Superior temporal gyrus (tissue), 1 donor: ENCODE results near the gene PLCG1.
"Not testable (repeated sequence)": the region's sequence is repeated elsewhere in the genome, so short reads cannot be mapped to it uniquely, and the experiment has no call there.

Experiments used
- DNase-seq: peaks from one replicate; pipeline ENCODE4 v3.0.0-alpha.2; 2016; ENCODE audit errors: extremely low spot score

Gene PLCG1

DNA sequence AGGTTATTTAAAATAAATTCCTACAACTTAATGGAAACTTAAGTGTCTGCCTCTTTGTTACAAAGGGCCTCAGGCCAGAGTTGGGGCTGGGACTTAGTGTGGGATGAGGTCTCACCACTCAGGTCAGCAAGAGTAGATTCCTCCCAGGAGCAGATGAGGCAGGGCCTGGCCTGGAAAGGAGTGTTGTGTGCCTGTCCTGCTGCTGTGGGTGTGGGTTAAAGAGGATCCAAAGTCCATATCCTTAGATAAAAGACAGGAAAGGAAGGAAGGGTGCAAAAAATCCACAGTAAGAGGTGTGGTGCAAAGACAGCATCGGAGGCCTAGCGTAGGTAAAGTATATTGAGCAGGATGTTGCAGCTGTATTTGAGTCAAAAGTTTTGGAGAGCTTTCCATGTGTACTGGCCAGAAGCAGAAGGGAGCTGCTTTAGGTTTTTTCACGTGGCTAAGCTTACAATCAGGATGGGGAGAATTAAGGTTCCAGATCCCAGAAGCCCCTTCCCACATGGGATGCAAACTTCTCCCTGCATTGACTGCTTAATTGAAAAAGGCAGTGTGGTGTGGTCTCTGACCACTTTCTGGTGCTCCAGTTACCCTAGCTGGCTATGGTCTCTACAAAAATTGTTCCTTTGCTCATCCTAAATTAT, 12.8 kb upstream of the PLCG1 start:
- no peak for DNase-seq

- no peak for DNase-seq
These were observed 11.5 kb upstream of the PLCG1 start for GRCh38 chr20:41125530-41126457.

GRCh38 chr20:41126719-41127118, 10.6 kb upstream of the PLCG1 start:
- DNase-seq, result no peak

DNA sequence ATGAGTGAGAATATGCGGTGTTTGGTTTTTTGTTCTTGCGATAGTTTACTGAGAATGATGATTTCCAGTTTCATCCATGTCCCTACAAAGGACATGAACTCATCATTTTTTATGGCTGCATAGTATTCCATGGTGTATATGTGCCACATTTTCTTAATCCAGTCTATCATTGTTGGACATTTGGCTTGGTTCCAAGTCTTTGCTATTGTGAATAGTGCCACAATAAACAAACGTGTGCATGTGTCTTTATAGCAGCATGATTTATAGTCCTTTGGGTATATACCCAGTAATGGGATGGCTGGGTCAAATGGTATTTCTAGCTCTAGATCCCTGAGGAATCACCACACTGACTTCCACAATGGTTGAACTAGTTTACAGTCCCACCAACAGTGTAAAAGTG, 9.0 kb upstream of the PLCG1 start:
- DNase-seq, result not testable (repeated sequence)

GRCh38 chr20:41131594-41132387, 5.6 kb upstream of the PLCG1 start:
- DNase-seq, result no peak

- DNase-seq, result not testable (repeated sequence)
These were observed 5.0 kb upstream of the PLCG1 start for GRCh38 chr20:41132388-41132775.

GRCh38 chr20:41133709-41134361, 3.5 kb upstream of the PLCG1 start:
- no peak for DNase-seq

DNA sequence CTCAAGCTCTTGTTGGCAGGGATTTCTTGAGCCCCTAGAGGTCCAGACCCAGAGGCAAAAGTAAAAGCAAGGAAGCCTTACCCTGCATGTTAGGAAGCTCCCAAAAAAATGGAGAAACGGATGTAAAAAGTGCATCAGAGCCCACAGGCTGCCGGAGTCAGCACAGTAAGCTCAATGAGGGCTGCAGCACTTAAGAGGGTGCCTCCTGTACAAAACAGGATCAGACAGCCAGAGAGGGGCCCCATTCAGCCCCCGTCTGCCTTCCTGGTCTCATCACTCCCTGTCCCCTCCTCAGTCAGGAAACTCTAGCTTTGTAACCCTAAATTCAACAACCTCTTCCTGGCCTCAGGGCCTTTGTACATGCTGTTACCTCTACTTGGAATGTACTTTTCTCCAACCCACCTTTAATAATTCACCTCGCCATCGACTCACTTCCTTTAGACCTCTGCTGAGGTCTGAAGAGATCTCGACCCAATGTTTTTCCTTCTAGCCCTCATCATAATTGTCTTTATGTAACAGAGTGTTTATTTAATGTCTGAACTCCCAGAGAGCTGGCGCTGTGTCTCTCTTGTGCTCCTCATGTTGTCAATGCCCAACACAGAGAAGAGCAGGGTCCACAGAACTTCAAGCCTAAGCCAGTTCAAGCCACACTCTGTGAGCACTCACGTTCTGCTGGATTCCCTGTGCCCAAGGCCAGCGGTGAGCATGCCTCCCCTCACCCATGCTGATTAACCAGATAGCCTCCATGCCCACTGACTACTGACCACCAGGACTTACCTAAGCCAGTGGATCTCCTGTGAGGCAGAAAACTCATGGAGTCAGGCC, 2.8 kb upstream of the PLCG1 start:
- no peak for DNase-seq

GRCh38 chr20:41135187-41135887, 2.0 kb upstream of the PLCG1 start:
- DNase-seq, result no peak

GRCh38 chr20:41135888-41136679, 1.3 kb upstream of the PLCG1 start:
- no peak for DNase-seq

GRCh38 chr20:41137614-41138474, 501 bp downstream of the PLCG1 start:
- no peak for DNase-seq

DNA sequence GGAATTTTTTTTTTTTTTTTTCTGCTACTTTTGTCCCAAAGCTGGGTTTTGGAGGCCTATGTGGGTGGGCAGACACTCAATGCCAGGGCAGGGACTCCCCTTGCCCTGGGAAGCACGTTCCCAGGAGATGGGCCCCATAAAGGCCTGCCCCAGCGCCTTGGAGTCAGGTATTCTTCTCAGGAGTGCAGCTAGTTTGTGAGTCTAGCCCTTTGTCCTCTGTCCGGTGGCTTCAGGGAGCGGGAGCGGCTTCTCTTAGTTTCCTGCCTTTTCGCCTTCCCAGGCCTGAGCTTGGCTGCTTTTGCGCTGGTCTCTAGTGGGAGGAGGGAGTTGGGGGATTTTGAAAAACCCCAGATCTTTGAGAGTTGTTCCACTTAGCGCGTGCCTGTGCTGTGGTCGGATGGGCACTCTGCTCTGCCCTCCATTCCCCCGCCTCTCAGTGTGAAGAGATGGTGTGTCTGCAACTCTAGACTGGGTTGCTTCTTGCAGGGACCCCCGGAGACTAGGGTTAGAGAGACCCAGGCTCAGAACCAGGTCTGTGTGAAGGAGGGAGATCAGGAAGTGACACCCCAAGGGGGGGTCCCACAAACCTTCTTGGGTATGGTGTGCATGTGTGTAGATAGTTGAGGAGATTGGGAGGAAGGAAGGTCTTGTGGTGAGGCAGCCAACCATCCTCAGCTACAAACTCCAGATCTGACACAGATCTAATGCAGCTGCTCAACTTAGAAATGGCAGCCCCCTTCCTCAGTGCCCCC, 1.3 kb downstream of the PLCG1 start:
- no peak for DNase-seq

GRCh38 chr20:41139227-41140093, 2.1 kb downstream of the PLCG1 start:
- DNase-seq, result no peak

GRCh38 chr20:41140226-41141133, 3.1 kb downstream of the PLCG1 start:
- DNase-seq, result no peak

GRCh38 chr20:41141153-41141815, 3.9 kb downstream of the PLCG1 start:
- DNase-seq, result no peak
